ENCODE measurements around the gene NUTM2A. TPM values are rescaled to one million over a fixed set of nuclear protein-coding genes. Genes with fewer than 3 reads are reported as not detected.
"Not testable (repeated sequence)": the region's sequence is repeated elsewhere in the genome, so short reads cannot be mapped to it uniquely, and the experiment has no call there.

NUTM2A gene
- total RNA-seq, 1 donor from 2014 or later = 0.07 TPM

DNA sequence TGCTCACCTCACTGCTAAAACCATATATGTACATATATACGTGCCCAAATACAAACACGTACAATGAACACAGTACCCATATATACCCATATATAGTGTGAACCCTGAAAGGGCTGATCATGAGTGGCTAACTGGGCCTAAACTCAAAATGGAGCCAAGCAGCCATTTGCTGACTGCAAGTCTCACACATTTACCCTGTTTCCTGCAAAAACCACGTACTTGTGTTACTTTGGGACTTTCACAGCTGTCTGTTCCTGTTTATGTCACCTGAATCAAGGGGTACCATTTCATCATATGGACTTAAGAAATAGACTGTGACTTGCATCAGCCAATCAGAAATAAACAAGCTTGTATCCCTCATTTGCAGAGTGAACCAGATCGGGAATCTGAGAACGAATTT is 5.9 kb upstream of the NUTM2A start:
- H3K27me3 Mint-ChIP-seq (ENCODE audit: low read depth) = not testable (repeated sequence)

DNA sequence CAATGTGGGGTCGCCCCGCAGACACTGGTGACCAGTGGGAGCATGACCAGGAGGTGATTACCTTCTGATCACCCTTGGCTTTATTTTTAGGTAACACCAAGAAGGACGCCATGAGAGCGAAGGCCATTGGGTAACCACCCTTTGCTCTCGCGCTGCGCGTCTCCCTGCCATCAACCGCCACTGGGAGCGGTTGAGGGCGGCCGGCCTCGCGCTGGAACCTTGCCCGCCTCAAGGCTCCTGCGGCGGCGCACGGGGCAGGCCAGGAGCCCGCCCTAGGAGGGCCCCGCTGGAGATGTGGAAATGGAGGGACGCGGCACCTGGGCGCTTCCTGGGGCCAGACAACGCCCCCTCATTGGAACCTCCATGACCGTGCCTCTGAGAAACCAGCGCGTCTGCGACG is 2.5 kb upstream of the NUTM2A start:
- intact Hi-C loops (cut with micrococcal nuclease); H3K27ac Mint-ChIP-seq; H3K4me3 Mint-ChIP-seq (ENCODE audit: low read depth); H3K9me3 Mint-ChIP-seq; DNase-seq (ENCODE audit: low spot score); H3K36me3 Mint-ChIP-seq (ENCODE audit: low read depth); H3K27me3 Mint-ChIP-seq (ENCODE audit: low read depth); H3K4me1 Mint-ChIP-seq (ENCODE audit: low read depth): not testable (repeated sequence)

More for the DNA sequence above, 5.9 kb upstream of the NUTM2A start:
- intact Hi-C loops (cut with micrococcal nuclease); H3K4me1 Mint-ChIP-seq (ENCODE audit: low read depth); DNase-seq (ENCODE audit: low spot score); H3K4me3 Mint-ChIP-seq (ENCODE audit: low read depth); H3K36me3 Mint-ChIP-seq (ENCODE audit: low read depth); H3K27ac Mint-ChIP-seq; H3K9me3 Mint-ChIP-seq: not testable (repeated sequence)

DNA sequence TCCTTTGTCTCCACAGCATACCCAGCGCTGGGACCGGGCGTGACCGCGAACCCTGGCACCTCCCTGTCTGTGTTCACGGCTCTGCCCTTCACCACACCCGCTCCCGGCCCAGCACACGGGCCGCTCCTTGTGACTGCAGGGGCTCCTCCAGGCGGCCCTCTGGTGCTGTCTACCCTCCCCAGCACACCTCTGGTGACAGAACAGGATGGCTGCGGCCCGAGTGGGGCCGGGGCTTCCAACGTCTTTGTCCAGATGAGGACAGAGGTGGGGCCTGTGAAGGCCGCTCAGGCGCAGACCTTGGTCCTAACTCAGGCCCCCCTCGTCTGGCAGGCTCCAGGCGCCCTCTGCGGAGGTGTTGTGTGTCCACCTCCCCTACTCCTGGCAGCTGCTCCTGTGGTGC is 3.0 kb downstream of the NUTM2A start:
- H3K27ac Mint-ChIP-seq; H3K4me3 Mint-ChIP-seq (ENCODE audit: low read depth); H3K9me3 Mint-ChIP-seq; H3K4me1 Mint-ChIP-seq (ENCODE audit: low read depth); DNase-seq (ENCODE audit: low spot score); H3K27me3 Mint-ChIP-seq (ENCODE audit: low read depth); intact Hi-C loops (cut with micrococcal nuclease); H3K36me3 Mint-ChIP-seq (ENCODE audit: low read depth): not testable (repeated sequence)

DNA sequence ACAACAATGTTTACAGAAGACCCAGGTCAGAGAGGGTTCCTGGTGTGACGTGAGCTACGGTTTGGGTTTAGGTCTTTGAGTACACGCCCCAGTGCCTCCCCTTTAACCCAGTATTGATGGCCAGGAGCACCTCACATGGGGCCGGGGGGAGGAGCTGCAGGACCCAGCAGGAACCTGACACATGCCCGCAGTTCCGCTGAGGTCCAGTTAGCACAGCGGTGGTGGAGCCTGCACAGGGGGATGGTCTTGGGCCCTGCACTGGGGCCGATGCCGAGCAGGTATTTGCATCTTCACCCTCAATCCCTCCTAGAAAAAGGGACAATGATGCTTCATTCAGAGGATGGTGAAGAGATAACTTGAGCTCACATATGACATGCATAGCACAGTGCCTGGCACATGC is 4.0 kb downstream of the NUTM2A start:
- DNase-seq (ENCODE audit: low spot score); H3K4me3 Mint-ChIP-seq (ENCODE audit: low read depth); H3K4me1 Mint-ChIP-seq (ENCODE audit: low read depth); H3K9me3 Mint-ChIP-seq; H3K36me3 Mint-ChIP-seq (ENCODE audit: low read depth); H3K27me3 Mint-ChIP-seq (ENCODE audit: low read depth); H3K27ac Mint-ChIP-seq; intact Hi-C loops (cut with micrococcal nuclease): not testable (repeated sequence)

DNA sequence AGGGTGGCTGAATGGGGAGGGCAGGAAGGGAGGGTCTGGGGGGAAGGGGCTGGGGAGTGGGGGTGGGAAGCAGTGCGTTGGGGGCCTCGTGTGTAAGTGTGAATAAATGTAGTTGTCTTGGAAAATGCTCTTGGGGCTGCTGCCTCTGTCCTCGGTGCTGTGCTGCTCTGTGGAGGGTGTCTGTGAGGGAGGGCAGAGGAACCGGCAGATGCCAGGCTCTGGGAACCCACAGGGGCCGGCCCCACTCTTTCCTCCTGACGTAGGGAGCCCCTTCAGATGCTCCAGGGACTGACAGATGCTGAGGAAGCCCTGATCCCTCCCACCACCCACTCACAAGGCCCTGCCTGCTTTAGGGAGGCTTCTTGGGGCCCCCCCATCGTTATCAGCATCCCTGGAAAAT is 9.6 kb downstream of the NUTM2A start:
- H3K4me3 Mint-ChIP-seq (ENCODE audit: low read depth); DNase-seq (ENCODE audit: low spot score); H3K27ac Mint-ChIP-seq; H3K4me1 Mint-ChIP-seq (ENCODE audit: low read depth); intact Hi-C loops (cut with micrococcal nuclease); H3K36me3 Mint-ChIP-seq (ENCODE audit: low read depth); H3K9me3 Mint-ChIP-seq; H3K27me3 Mint-ChIP-seq (ENCODE audit: low read depth): not testable (repeated sequence)

DNA sequence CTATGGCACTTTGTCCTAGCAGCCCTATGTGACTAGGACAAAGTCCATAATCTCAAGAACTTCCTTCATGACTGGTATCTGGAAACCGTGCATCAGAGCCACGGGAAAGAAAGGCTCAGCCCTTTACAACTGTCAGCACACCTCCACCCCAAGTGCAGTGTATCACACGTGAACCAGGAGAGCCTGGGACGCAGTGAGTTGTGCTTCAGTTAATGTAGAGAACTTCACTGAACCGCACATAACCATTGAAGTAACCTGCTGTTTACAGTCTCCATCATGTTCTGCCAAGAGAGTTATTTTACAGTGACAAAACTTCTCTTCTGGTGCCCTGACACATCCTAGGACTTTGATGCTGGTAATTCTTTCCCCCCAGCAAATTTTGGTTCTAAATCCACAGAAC is 12.0 kb downstream of the NUTM2A start:
- H3K27ac Mint-ChIP-seq; DNase-seq (ENCODE audit: low spot score); H3K27me3 Mint-ChIP-seq (ENCODE audit: low read depth); H3K4me3 Mint-ChIP-seq (ENCODE audit: low read depth); H3K36me3 Mint-ChIP-seq (ENCODE audit: low read depth); H3K9me3 Mint-ChIP-seq; H3K4me1 Mint-ChIP-seq (ENCODE audit: low read depth); intact Hi-C loops (cut with micrococcal nuclease): not testable (repeated sequence)

DNA sequence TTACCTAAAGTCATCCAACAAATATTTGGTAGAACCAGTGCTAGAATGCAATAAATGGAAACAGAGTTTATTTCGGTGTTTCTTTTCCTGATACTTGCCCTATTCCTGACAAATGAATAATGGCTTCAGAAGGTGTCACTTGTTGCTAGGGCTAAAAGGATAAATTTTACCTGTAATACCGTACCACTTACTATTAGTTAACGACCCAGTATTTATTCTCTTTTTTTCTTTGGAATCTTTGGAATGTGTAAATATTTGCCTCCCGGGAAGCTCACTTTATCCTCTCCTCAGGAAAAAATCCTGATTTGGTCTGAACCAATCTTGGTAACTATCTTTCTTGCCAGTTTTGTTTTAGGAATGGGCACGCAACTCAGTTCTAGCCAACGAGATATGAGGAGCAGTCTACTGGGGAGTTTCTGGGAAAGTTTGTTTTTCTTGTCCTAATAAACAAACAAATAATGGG is 14.1 kb downstream of the NUTM2A start:
- H3K9me3 Mint-ChIP-seq; H3K4me3 Mint-ChIP-seq (ENCODE audit: low read depth); H3K36me3 Mint-ChIP-seq (ENCODE audit: low read depth); H3K4me1 Mint-ChIP-seq (ENCODE audit: low read depth); H3K27me3 Mint-ChIP-seq (ENCODE audit: low read depth); DNase-seq (ENCODE audit: low spot score); intact Hi-C loops (cut with micrococcal nuclease); H3K27ac Mint-ChIP-seq: not testable (repeated sequence)

DNA sequence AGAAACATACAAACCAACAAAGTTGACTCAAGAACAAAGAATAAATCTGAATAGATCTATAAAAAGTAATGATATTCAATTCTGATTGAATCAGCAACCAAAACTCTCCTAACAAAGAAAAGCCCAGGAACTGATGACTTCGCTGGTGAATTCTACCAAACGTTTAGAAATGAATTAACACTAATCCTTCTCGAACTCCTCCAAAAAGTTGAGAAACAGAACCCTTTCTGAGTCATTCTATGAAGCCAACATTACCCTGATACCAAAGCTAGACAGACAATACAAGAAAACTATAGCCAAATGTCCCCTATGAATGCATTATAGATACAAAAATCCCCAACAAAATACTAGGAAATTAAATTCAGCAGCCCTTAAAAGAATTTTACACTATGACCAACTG is 16.9 kb downstream of the NUTM2A start:
- intact Hi-C loops (cut with micrococcal nuclease); H3K4me3 Mint-ChIP-seq (ENCODE audit: low read depth); H3K27me3 Mint-ChIP-seq (ENCODE audit: low read depth); DNase-seq (ENCODE audit: low spot score); H3K4me1 Mint-ChIP-seq (ENCODE audit: low read depth); H3K9me3 Mint-ChIP-seq; H3K27ac Mint-ChIP-seq; H3K36me3 Mint-ChIP-seq (ENCODE audit: low read depth): not testable (repeated sequence)

DNA sequence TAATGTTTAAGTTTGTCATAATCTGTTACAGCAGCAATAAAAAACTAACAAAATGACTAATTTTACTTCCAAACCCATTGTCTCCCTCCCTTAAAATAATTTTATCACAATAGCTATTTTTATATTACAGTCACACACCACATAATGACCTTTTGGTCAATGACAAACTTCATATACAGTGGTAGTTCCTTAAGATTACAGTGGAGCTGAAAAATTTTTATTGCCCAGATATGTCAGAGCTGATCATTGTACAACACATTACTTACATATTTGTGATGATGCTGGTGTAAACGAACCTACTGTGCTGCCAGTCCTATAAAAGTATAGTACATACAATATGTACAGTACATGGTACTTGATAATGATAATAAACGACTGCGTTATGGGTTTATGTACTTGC is 22.1 kb downstream of the NUTM2A start:
- H3K27ac Mint-ChIP-seq; H3K36me3 Mint-ChIP-seq (ENCODE audit: low read depth); H3K4me3 Mint-ChIP-seq (ENCODE audit: low read depth); DNase-seq (ENCODE audit: low spot score); H3K27me3 Mint-ChIP-seq (ENCODE audit: low read depth); intact Hi-C loops (cut with micrococcal nuclease); H3K9me3 Mint-ChIP-seq; H3K4me1 Mint-ChIP-seq (ENCODE audit: low read depth): not testable (repeated sequence)

DNA sequence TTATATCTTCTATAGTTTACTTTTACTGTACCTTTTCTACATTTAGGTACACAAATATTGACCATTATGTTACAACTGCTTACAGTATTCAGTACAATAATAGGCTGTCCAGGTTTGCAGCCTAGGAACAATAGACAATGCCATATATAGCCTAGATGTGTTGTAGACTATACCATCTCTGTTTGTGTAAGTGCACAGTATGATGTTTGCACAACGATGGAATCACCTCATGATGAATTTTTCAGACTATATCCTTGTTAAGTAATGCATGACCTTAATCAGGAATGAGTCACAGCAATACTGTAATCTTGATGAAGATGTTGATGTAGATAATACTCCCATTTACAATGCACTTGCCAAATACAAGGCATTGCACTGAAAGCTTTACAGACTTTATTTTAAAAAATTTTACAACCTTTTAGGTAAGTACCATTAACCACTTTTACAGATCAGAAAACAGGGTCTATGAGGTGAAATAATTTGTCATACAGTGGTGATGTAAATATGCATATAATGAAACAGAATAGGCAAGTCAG is 23.6 kb downstream of the NUTM2A start:
- H3K36me3 Mint-ChIP-seq (ENCODE audit: low read depth); H3K27ac Mint-ChIP-seq; H3K9me3 Mint-ChIP-seq; H3K4me1 Mint-ChIP-seq (ENCODE audit: low read depth); DNase-seq (ENCODE audit: low spot score); H3K27me3 Mint-ChIP-seq (ENCODE audit: low read depth); H3K4me3 Mint-ChIP-seq (ENCODE audit: low read depth); intact Hi-C loops (cut with micrococcal nuclease): not testable (repeated sequence)

DNA sequence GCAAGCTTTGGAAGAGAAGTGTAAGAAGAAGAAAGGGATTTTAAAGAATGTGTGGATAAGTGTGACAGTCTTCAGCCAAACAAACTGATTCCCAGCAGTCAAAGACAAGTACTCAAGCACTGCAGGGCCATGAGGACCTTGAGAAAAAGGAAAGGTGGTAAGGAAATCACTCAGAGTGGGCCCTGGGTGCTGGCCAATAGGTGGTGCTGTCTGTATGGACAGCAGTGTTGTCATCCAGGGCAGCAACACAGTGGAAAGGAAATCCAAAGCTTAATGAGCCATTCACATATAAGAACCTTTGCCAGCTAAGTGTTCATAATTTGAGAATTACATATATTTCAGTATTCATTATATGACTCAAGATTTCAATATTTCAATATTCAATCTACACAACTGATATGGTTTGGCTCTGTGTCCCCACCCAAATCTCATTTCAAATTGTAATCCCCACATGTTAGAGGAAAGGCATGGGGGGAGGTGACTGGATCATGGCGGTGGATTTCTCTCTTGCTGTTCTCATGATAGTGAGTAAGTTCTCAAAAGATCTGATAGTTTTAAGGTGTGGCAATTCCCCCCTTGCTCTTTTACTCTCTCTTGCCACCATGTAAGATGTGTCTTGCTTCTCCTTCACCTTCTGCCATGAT is 55.6 kb downstream of the NUTM2A start:
- H3K36me3 Mint-ChIP-seq (ENCODE audit: low read depth); H3K27ac Mint-ChIP-seq; intact Hi-C loops (cut with micrococcal nuclease); DNase-seq (ENCODE audit: low spot score); H3K4me1 Mint-ChIP-seq (ENCODE audit: low read depth); H3K27me3 Mint-ChIP-seq (ENCODE audit: low read depth); H3K9me3 Mint-ChIP-seq; H3K4me3 Mint-ChIP-seq (ENCODE audit: low read depth): not testable (repeated sequence)

Measured in activated T-helper 2 cell treated with anti-CD3 and anti-CD28 coated beads, Interferon-gamma antibody, Interleukin-2, Interleukin-4, amounts not matched to agents 10 μg/mL and 5 μg/mL and 100 μg/mL, durations not matched to agents 14 hours and 24 hours and 36 hours (primary cell).